Activated T-helper 17 cell treated with anti-CD3 and anti-CD28 coated beads, Interleukin-2, amount 50 U/mL, for 72 hours (primary cell): ENCODE data around the gene SP1. TPM values are rescaled to one million over a fixed set of nuclear protein-coding genes. Genes with fewer than 3 reads are reported as not detected.
A peak's percentile ranks its signal among the peaks of the same experiment; 100 is the strongest.
"Not testable (repeated sequence)": the region's sequence is repeated elsewhere in the genome, so short reads cannot be mapped to it uniquely, and the experiment has no call there.

Experiments
- ATAC-seq: fragments of 150-1000 bp; cut with Tn5 transposase; replicated peaks from 2 replicates; pipeline ENCODE4 v1.10.0; 2021; ENCODE audit warnings: mild to moderate bottlenecking, moderate library complexity
- H3K27ac Mint-ChIP-seq: one replicate; pipeline ENCODE4 v1.8.0; 2022; ENCODE audit warnings: mixed read lengths
- H3K27me3 Mint-ChIP-seq: one replicate; pipeline ENCODE4 v1.8.0; 2022; ENCODE audit warnings: mixed read lengths
- H3K36me3 Mint-ChIP-seq: one replicate; pipeline ENCODE4 v1.8.0; 2022; ENCODE audit warnings: low read depth, mild to moderate bottlenecking, mixed read lengths
- H3K4me1 Mint-ChIP-seq: one replicate; pipeline ENCODE4 v1.8.0; 2022; ENCODE audit warnings: mixed read lengths
- H3K4me3 Mint-ChIP-seq: one replicate; pipeline ENCODE4 v1.8.0; 2022; ENCODE audit warnings: mild to moderate bottlenecking, mixed read lengths
- H3K9me3 Mint-ChIP-seq: one replicate; pipeline ENCODE4 v1.8.0; 2022; ENCODE audit warnings: mixed read lengths
- total RNA-seq, 2 donors: library from RNA; stranded (reverse); gene quantifications; one replicate each; pipeline ENCODE4 v1.2.3, GENCODE V29; 2022

The SP1 gene
- total RNA-seq, 2 donors from 2014 or later = 80.9 to 91.5 TPM

GRCh38 chr12:53439582-53439981 lies 59.6 kb downstream of the SP1 start:
- Mint-ChIP-seq H3K4me3 (peak overlapping the region; percentile 27), H3K36me3 (peaks cover 32% of the 10 kb centered on the region), H3K4me1 (peaks cover 15% of the 10 kb centered on the region)
- not testable (repeated sequence) for ATAC-seq, H3K27ac Mint-ChIP-seq, H3K9me3 Mint-ChIP-seq, H3K27me3 Mint-ChIP-seq

- Mint-ChIP-seq H3K4me3 (peak within 1 kb of the TSS; percentile 97), H3K27me3 (no peaks in the 10 kb centered on the region), H3K4me1 (peaks cover 15% of the 10 kb centered on the region), H3K36me3 (peaks cover 49% of the 10 kb centered on the region), H3K27ac (peak within 1 kb of the TSS; percentile 96), H3K9me3 (no peaks in the 10 kb centered on the region)
- ATAC-seq = peak; percentile 99
These were observed 61.3 kb downstream of the SP1 start, which contains the start of gene PRR13 for GRCh38 chr12:53441040-53441833. PRR13 (plus strand) TSS chr12:53441734; CDS start chr12:53442715, 981 bp downstream.

- peaks cover 74% of the 10 kb centered on the region for H3K36me3 Mint-ChIP-seq
- H3K4me1 Mint-ChIP-seq = peaks cover 15% of the 10 kb centered on the region
- peak overlapping the region; percentile 97 for H3K4me3 Mint-ChIP-seq
- H3K27me3 Mint-ChIP-seq = no peaks in the 10 kb centered on the region
- no peaks in the 10 kb centered on the region for H3K9me3 Mint-ChIP-seq
- H3K27ac Mint-ChIP-seq = peak overlapping the region; percentile 1
- no peak for ATAC-seq
These were observed 64.0 kb downstream of the SP1 start for GRCh38 chr12:53443955-53444354.

GRCh38 chr12:53444593-53445325 lies 64.8 kb downstream of the SP1 start:
- peaks cover 15% of the 10 kb centered on the region for H3K4me1 Mint-ChIP-seq
- H3K36me3 Mint-ChIP-seq = peaks cover 79% of the 10 kb centered on the region
- peak overlapping the region; percentile 17 for H3K27ac Mint-ChIP-seq
- not testable (repeated sequence) for H3K9me3 Mint-ChIP-seq, H3K27me3 Mint-ChIP-seq, ATAC-seq
- H3K4me3 Mint-ChIP-seq = peak overlapping the region; percentile 97

- no peaks in the 10 kb centered on the region for H3K9me3 Mint-ChIP-seq
- peak overlapping the region; percentile 80 for H3K4me3 Mint-ChIP-seq
- H3K27me3 Mint-ChIP-seq = no peaks in the 10 kb centered on the region
- H3K27ac Mint-ChIP-seq = no peak overlapping the region
- H3K36me3 Mint-ChIP-seq = peaks cover 72% of the 10 kb centered on the region
- no peak for ATAC-seq
- peaks cover 28% of the 10 kb centered on the region for H3K4me1 Mint-ChIP-seq
These were observed 71.0 kb downstream of the SP1 start for GRCh38 chr12:53450936-53451335.

- peak; percentile 97 for ATAC-seq
- Mint-ChIP-seq H3K9me3 (no peaks in the 10 kb centered on the region), H3K4me1 (peaks cover 28% of the 10 kb centered on the region), H3K4me3 (peak within 1 kb of the TSS; percentile 80), H3K27ac (peak within 1 kb of the TSS; percentile 87), H3K36me3 (peaks cover 72% of the 10 kb centered on the region), H3K27me3 (no peaks in the 10 kb centered on the region)
These were observed 71.7 kb downstream of the SP1 start, which contains the start of gene PCBP2 for GRCh38 chr12:53451661-53452158. PCBP2 (plus strand) TSS chr12:53452102; CDS start chr12:53454801, 2,699 bp downstream.

- peak overlapping the region; percentile 87 for H3K27ac Mint-ChIP-seq
- H3K27me3 Mint-ChIP-seq = no peaks in the 10 kb centered on the region
- peaks cover 28% of the 10 kb centered on the region for H3K4me1 Mint-ChIP-seq
- H3K9me3 Mint-ChIP-seq = no peaks in the 10 kb centered on the region
- peak overlapping the region; percentile 80 for H3K4me3 Mint-ChIP-seq
- peaks cover 74% of the 10 kb centered on the region for H3K36me3 Mint-ChIP-seq
- ATAC-seq = peak; percentile 37
These were observed 72.4 kb downstream of the SP1 start for GRCh38 chr12:53452159-53453077.

GRCh38 chr12:53453953-53454640 lies 74.1 kb downstream of the SP1 start:
- Mint-ChIP-seq H3K4me3 (peak overlapping the region; percentile 80), H3K9me3 (no peaks in the 10 kb centered on the region), H3K36me3 (peaks cover 74% of the 10 kb centered on the region), H3K27me3 (no peaks in the 10 kb centered on the region), H3K4me1 (peaks cover 31% of the 10 kb centered on the region), H3K27ac (peak overlapping the region; percentile 87)
- no peak for ATAC-seq

- Mint-ChIP-seq H3K36me3 (peaks cover 76% of the 10 kb centered on the region), H3K4me3 (peak overlapping the region; percentile 80), H3K9me3 (no peaks in the 10 kb centered on the region), H3K27me3 (no peaks in the 10 kb centered on the region), H3K27ac (peak overlapping the region; percentile 87), H3K4me1 (peaks cover 33% of the 10 kb centered on the region)
- no peak for ATAC-seq
These were observed 74.7 kb downstream of the SP1 start for GRCh38 chr12:53454707-53455106.

GRCh38 chr12:53456654-53457366 lies 76.8 kb downstream of the SP1 start:
- peaks cover 97% of the 10 kb centered on the region for H3K36me3 Mint-ChIP-seq
- peaks cover 38% of the 10 kb centered on the region for H3K4me1 Mint-ChIP-seq
- no peaks in the 10 kb centered on the region for H3K9me3 Mint-ChIP-seq
- H3K27me3 Mint-ChIP-seq = no peaks in the 10 kb centered on the region
- H3K4me3 Mint-ChIP-seq = no peak overlapping the region
- ATAC-seq = no peak
- no peak overlapping the region for H3K27ac Mint-ChIP-seq

GRCh38 chr12:53459097-53459496 lies 79.1 kb downstream of the SP1 start:
- Mint-ChIP-seq H3K36me3 (peaks cover 100% of the 10 kb centered on the region), H3K27me3 (no peaks in the 10 kb centered on the region), H3K4me1 (peaks cover 37% of the 10 kb centered on the region), H3K4me3 (no peak overlapping the region), H3K9me3 (no peaks in the 10 kb centered on the region), H3K27ac (no peak overlapping the region)
- ATAC-seq = no peak

- H3K9me3 Mint-ChIP-seq = no peaks in the 10 kb centered on the region
- H3K27me3 Mint-ChIP-seq = no peaks in the 10 kb centered on the region
- H3K4me1 Mint-ChIP-seq = peaks cover 29% of the 10 kb centered on the region
- H3K36me3 Mint-ChIP-seq = peaks cover 100% of the 10 kb centered on the region
- no peak overlapping the region for H3K4me3 Mint-ChIP-seq
- H3K27ac Mint-ChIP-seq = peak overlapping the region; percentile 80
- ATAC-seq = no peak
These were observed 81.1 kb downstream of the SP1 start for GRCh38 chr12:53461059-53461458.

GRCh38 chr12:53461591-53461990 lies 81.6 kb downstream of the SP1 start:
- Mint-ChIP-seq H3K4me3 (no peak overlapping the region), H3K27ac (no peak overlapping the region), H3K27me3 (no peaks in the 10 kb centered on the region), H3K9me3 (no peaks in the 10 kb centered on the region), H3K36me3 (peaks cover 100% of the 10 kb centered on the region), H3K4me1 (peaks cover 33% of the 10 kb centered on the region)
- no peak for ATAC-seq
